SU-DHL-6 (cell line): ENCODE results near the gene CPEB3.
A peak's percentile ranks its signal among the peaks of the same experiment; 100 is the strongest.

Experiments used
- EZH2phosphoT487 ChIP-seq: fragments of 200-600 bp; sonication (generic), shearing (Covaris generic); conservative IDR thresholded peaks from 2 replicates; pipeline ENCODE4 v1.6.1; 2018; ENCODE audit warnings: mild to moderate bottlenecking, antibody characterized with exemption, low read length, moderate library complexity, mixed read lengths
- TF ChIP-seq, protein P1 (sequence below): fragments of 200-600 bp; sonication (generic); IDR thresholded peaks from one replicate; pipeline ENCODE4 v1.5.1; 2017; ENCODE audit warnings: antibody characterized with exemption, mild to moderate bottlenecking, low read length, moderate library complexity; ENCODE audit not compliant: insufficient read depth, poor library complexity, severe bottlenecking

DNA sequence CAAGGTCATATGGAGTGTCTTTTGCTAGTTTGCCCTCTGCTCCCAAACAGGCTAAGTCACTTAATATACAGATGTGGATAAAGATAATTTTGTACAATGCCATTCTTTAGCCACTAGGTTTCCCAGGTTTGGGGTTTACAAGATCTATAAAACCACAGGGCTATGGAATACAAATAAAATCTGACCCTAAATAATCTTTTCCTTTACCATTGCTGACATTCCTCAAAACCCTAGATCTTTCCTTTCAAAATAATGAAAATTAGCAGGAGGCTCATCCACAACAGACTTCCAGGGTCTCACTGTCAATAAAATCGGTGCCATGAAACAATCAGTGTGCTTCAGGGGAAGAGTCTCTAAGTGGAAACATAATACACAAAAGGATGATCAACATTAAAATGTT, 148.4 kb downstream of the CPEB3 start:
- TF ChIP-seq, protein P1, sequence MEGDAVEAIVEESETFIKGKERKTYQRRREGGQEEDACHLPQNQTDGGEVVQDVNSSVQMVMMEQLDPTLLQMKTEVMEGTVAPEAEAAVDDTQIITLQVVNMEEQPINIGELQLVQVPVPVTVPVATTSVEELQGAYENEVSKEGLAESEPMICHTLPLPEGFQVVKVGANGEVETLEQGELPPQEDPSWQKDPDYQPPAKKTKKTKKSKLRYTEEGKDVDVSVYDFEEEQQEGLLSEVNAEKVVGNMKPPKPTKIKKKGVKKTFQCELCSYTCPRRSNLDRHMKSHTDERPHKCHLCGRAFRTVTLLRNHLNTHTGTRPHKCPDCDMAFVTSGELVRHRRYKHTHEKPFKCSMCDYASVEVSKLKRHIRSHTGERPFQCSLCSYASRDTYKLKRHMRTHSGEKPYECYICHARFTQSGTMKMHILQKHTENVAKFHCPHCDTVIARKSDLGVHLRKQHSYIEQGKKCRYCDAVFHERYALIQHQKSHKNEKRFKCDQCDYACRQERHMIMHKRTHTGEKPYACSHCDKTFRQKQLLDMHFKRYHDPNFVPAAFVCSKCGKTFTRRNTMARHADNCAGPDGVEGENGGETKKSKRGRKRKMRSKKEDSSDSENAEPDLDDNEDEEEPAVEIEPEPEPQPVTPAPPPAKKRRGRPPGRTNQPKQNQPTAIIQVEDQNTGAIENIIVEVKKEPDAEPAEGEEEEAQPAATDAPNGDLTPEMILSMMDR, result peak; percentile 18
- TF ChIP-seq EZH2phosphoT487, result no peak
